ENCODE measurements around the gene RBKS.
"Not testable (repeated sequence)": the region's sequence is repeated elsewhere in the genome, so short reads cannot be mapped to it uniquely, and the experiment has no call there.

RBKS gene

DNA sequence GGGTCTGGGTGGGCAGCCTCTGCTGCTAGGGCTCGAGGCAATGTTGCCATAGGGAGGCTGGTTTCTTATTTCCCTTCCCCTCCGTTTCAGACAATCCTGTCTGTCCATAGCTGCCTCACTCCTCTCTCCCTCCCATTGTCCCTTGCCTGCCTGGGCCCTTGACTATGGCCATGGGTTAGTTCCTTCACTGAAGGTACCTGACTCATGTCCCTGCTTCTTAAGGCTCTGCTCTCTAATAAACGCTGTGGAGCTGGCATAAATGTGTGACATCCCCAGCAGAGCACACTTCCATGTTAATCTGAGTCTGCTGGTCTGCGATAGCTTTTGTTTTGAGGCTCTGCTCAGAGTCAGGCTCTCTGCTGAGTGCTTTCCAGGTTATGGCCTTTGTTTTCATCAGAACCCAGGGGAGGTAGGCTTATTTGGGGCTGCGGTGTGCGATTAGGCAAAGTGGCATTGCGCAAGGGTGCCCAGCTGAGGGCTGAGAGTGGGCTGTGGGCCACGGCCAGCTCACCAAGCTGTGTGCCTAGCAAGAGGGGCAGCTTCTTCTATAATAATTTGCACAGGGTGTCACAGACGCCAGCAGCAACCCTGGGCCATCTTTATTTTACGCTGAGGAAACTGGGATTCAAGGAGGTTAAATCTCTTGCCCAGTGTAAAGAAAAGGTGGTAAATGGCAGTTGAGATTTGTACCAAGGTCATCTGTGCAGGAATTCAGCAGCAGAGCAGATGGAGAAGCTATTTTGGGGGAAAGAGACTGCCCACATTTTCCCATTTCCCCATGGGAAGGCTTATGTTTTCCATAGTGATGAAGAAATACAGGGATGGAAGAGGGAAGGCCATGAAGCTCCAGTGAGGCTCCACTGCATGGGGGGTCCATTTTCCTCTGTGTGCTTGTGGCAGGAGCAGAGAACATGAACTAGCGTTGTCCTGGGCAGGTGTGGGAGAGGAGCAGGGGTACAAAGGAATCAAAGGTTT, 93.1 kb downstream of the RBKS start:
- no peak for DNase-seq

DNA sequence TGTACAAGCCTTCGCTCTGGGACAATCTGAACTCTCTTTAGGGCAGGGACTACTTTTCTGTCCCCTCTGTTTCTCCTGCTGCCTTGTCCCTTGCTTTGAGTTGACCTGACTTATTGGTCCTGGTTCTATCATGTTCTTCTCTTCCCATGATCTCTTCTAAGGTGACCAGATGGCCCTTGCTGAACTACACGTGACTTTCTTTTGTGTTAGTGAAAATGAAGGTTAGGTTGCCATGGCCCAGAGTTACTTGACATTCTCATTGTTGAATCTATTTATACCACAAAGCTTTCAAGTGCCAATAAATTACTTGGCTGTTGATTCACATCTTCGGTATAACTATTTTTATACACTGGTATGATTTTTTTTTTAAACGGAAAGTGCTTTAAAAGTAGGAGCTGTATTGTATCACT, 94.3 kb downstream of the RBKS start:
- DNase-seq, result no peak

DNA sequence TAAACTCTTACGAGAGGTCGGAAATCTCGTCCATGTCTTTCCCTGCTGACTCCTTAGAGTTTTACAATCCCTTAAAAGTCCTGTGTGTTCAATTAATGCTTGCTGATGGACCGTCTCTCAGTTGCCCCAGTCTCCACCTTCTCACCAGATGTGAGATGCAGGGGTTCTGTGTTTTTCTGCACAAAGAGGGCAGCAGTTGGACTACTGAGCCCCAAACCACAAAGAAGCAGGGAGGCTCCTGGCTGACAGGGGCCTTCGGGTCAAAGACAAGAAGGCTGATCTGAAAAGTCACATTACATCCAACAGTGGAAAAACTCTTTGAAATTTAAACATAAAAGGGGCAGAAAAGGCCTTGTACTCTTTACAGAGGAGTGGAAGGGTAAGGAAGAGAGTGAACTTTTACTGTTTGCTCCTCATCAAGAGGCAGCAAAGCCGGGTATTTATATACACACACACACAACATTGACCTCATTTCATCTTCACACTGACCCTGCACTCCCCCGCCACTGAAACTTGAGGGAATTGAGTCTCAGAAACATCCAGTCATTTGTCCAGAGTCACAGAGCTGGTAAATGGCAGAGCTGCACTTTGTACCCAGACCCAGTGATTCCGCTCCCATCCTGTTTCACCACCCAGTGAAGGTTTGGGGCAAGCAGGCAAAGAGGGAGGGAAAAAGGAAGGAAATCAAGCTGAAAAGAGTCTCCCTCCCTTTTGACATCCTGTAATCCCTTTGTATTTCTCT, 94.9 kb downstream of the RBKS start:
- DNase-seq, result no peak

DNA sequence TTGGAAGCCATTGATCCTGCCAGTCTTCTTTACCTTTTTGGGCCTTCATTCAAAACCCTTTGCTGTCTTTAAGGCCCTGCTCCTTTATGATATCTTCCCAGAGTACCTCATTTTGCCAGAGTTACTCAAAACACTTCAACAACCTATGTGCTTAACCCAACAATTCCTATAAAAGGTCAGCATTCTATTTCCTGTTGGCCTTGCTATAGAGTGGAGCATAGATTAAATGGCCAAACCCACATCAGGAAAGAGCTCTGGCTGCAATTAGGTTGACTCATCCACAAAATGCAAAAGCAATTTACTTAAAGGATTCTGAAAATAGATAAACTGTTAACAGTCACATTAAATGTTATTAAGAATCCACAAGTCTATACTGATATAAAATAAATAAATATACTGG, 97.4 kb downstream of the RBKS start:
- DNase-seq, result no peak

DNA sequence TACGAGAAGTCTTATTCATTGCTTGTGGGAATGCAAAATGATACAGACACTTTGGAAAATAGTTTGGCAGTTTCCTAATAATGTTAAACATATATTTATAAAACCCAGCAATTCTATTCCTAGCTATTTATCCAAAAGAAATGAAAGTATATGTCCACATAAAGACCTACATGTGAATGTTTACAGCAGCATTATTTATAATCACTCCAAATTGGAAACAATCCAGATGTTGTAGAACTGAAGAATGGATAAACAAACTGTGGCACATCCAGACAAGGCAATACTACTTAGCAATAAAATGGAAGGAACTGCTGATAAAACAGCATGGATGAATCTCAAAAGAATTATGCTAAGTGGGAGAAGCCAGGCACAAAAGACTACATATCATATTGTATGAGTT, 99.4 kb downstream of the RBKS start:
- no peak for DNase-seq

DNA sequence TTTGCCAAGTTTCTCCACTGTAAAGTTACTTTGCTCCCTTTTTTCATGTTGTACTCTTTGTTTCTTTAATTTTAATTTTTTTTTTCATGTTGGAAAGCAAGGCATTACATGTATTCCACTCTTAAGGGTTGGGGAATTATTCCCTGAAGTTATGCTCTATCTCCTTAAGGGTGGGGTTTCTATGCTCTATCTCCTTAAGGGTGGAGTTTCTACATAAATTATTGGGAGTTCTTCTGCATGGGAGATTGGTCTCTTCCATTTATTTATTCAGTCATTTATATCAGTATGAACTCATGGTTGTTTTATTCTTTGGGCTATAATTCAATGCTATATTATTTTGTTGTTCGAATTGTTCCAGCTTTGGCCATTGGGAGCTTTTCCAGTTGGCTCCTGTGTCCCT, 107.5 kb downstream of the RBKS start:
- DNase-seq, result no peak

DNA sequence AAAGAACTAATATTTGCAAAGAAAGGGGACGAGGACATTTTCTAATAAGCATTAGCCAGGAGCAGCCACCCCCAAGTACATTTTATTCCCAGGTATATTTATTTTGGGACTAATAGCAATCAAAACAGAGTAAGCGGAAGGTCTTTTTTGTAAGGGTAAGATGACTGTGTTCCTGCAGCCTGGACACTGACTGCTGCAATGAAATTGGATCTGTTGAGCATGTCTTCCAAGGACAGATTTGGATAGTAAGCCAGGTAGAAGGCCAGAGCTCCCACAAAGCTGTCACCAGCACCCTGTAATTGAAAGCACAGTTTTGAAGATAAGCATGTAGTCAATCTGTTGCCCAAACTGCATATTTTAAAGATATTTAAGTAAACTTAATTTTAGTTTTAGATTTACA, 108.7 kb downstream of the RBKS start:
- DNase-seq, result no peak

DNA sequence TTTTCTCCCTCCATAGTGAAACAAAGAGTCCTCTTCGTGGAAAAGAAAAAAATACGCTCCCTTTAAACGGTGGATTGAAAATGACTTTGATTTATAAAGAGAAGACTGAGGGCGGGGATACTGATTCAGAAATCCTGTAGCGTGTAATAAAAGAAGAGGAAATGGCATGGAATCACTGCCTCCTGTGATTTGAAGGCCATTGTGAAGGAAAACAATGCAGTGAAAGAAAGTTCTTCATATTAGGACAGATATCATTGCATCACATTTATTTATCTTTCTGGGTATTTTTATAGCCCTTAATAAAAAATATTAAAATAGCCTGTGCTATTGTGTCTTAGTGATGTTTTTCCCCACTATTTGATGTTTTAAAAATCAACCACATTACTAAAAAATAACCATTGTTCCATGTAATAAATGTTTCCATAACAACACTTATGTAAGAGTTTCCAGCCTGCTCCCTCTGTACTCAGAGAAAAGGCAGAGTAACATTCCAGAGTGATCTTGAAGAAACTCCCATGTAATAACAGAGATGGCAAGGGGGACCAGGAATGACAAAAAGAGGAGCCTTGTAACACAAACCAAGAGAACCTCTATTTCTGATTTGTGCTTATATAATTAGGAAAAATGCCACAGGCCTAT, 110.7 kb downstream of the RBKS start:
- DNase-seq, result no peak

DNA sequence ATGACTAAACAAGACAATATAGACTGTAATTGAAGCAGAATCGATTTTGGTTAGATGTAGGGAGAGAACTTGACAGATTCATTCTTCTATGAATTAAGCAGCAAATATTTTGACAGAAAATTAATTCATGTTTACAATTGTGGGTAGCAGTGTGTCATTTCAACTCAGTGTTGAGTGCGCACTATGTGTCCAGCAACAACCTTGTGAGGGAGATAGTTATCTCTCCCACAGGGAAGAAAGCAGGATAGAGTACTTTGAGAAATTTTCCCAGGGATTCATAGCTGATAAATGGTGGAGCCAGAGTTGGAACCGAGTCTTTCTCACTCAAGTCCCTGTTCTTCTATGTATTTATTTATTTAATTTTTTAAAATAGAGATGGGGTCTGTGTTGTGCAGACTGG, 113.5 kb downstream of the RBKS start:
- no peak for DNase-seq

DNA sequence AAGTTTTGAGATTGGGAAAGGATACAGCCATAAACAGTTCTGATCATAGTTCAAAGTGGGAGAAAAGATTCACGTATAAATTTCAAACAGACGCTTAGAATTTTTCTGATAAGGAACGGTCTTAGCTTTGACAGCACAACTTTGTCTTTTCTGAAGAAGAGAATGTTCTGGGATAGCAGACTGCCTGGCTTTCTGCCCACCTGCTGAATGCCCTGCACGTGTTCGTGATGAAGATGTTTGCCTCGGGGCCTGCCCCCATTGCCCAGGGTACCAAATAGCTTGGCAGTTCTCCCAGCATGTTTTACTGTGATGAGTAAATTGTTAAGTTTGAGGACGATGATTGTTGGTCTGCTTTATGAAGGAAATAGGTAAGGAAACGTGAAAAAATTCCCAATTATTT, 114.1 kb downstream of the RBKS start:
- DNase-seq, result no peak

DNA sequence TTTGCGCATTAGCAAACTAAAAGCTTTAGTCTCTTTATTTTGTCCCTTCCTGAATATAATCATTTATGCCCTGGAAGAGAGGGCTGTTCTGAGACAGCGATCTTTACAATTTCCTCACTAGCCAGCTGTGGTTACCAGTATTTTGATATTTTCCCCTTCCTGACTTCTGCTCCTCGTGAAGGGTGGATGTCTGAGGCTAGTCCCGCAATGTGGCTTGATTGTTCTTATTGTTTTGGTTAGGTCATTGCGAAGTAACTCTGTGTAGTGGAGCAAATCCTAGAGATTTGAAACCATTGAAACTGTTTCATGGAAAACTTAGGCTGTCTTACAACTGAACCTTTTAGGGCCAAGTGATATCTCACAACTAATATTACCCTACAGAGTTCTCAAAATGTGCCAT, 116.2 kb downstream of the RBKS start:
- DNase-seq, result no peak

DNA sequence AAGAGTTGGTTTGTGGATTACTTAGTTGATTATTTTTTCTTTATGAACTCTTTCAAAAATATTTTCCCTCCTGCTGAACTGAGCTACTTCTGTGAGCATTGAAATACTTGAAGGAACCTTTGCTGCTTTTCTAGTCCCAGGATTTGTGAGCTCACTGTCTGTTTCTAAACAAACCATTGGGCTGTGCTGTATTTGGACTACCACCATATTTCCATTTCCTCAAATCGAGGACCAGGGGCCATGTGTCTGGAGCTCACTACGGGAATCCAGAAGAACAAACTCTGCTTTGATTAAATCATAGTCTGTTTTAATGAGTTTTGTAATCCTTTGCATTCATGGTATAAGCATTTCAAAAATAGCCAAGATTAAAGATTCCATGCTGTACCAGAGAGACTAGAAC, 117.4 kb downstream of the RBKS start:
- DNase-seq, result no peak

DNA sequence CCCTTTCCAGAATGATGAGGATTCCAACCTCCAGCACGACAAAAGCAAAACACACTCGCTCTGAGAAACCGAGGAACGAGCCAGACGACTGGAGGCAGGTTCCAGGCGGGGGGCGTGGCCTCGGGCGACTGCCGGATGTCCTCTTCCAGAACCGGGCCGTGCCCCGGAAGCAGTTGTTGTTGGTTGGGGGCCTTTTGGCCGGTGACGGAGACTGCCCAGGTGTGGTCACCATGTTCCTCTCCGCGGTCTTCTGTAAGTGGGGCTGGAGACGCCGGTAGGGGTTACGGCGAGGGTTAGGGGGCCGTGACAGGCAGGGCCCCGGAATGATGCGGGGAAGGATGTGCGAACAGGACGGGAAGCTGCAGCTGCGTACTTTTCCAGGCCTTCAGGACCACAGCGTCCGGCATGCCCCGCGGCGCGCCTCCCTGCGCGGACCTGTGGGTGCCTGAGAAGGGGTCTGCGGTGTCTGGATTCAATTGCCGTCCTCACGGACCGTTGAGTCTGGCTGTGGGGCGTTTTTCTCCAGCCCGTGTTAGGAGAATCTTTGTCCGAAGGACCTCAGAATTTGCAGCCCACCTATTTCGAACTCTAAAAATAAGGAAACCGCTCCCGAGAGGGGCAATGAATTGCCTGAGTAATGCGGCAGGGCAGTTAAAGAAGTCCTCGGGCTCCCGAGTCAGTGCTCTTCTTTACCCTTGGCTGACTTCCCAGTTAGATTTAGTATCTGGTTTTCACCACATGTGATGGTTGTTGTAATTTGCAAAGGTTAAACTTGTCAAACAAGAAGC, 118.4 kb downstream of the RBKS start, which contains the start of gene MRPL33:
Gene MRPL33 (plus strand): TSS at position 172 of the 788 bp plus-strand sequence. CDS start 59 bp downstream, at position 231.
- peak; percentile 28 for DNase-seq

DNA sequence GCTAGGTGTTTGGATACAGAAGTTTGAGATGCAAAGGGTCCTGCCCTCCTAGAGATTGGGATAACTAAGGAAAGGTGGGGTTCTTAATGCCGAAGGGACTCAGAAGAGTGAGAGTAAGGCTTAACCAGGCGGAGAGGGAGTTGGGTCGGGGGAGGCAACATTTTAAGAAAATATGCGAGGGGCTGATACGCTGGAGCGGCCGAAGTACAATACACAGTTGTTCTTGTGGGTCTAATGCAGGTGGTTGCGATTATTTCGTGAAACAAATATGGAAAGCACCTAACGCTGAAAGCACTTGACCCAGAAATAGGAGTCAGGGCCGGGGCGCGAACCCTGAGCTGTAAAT, 119.0 kb downstream of the RBKS start:
- DNase-seq, result no peak

DNA sequence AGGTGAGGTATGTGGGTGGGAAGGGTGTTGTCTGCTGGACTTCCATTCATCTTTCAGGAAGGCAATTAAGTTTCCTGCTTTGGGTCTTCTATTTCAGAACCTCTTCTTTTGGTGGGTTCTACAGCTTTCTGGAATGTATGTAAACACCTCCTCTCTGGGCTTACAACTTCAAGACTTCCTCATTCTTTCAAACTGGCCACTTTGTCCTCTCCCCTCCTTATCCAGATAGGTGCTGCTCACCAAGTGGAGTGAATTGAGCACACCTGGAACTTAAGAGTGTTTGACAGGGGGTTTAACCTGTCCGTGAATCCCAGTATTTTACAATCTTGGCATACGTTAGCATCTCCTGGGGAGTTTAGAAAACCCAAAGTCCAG, 123.9 kb downstream of the RBKS start:
- DNase-seq, result no peak

DNA sequence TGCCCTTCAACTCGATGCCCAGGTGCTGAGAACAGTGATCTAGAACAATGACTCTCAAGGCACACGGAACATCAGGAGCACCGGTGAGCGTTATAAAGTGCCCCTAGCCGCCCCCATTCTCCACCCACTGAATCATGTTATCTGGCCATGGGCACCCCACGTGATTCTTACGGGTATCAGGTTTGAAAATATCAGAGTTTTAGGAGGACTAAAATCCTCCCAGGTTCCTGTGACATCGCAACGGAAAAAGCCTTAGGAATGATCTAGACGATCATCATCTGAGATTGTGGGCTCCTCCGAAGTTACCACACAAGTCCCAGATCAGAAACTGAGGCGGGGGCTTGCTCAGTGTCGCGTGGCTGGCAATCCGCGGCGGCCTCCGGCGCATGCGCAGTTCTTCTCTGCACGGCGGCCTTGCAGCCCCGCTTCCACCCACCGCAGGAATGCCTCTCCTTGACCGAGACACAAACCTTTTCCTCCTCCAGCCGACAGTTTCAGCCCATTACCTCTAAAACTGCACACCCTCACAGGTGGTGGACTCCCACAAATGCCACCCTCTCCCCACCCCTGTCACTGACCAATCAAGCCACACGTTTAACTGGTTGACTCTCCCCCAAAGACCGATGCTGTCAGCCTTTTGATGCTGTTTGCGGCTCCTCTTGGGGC, 124.4 kb downstream of the RBKS start:
- no peak for DNase-seq

DNA sequence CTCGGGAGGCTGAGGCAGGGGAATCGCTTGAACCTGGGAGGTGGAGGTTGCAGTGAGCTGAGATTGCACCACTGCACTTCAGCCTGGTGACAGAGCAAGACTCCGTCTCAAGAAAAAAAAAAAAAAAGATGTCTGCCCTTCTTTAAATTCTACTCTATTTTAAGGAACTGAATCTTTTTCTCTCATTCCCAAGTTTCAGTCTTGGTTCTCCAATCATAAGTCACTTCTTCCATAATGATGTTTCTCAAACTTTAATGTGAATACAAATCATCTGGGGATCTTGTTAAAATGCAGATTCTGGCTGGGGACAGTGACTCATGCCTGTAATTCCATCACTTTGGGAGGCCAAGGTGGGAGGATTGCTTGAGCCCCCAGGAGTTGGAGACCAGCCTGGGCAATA, 125.7 kb downstream of the RBKS start:
- DNase-seq, result not testable (repeated sequence)

DNA sequence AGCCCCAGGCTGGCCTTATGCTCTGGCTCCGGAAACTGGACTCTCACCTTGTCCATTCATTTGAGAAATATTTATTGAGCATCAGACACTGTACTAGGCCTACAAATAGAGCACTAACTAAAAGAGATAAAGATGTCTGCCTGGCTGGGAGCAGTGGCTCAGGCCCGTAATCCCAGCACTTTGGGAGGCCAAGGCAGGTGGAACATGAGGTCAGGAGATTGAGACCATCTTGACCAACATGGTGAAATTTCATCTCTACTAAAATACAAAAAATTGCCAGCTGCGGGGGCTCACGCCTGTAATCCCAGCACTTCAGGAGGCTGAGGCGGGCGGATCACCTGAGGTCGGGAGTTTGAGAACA, 126.3 kb downstream of the RBKS start:
- DNase-seq, result no peak

DNA sequence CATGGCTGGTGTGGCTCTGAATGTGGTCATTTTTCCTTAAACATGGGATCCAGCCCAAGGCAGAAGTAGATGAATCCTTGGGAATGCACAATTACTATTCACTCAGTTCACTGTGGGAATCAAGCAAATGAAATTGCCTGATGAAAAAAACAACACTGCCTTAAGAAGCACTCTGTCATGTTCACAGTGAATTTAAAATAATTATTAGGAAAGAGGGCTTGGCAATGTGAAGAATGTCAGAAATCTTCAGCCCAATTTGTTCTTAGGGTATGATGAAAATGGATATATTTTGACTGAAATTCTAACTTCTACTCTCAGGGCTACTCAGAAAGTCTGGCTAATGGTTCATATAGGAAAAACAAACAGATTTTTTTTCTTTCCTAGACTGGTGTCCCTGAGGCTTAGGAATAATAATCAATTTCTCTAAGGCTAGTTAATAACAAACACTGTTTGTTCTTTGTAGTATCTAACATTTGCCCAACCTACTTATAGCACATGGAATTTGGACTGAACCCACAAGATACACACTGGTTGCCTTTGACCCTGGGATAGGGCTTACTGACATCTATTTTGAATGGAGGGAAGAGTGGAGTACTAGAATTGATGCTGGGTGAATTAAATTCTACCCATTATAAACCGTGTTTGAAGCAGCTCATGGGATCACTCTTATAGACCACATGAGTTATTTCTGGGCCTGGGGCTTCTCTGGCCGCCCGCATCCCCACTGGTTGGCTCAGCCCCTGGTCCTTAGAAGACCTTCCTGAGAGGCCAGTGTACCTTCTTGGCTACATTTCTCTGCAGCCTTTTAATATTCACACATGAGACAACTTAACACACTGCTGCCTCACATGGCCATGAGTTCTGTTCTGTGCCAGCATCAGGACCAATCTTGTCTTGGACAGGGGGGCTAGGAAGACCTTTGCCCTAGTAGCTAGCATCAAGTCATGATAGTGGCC, 127.0 kb downstream of the RBKS start:
- no peak for DNase-seq

DNA sequence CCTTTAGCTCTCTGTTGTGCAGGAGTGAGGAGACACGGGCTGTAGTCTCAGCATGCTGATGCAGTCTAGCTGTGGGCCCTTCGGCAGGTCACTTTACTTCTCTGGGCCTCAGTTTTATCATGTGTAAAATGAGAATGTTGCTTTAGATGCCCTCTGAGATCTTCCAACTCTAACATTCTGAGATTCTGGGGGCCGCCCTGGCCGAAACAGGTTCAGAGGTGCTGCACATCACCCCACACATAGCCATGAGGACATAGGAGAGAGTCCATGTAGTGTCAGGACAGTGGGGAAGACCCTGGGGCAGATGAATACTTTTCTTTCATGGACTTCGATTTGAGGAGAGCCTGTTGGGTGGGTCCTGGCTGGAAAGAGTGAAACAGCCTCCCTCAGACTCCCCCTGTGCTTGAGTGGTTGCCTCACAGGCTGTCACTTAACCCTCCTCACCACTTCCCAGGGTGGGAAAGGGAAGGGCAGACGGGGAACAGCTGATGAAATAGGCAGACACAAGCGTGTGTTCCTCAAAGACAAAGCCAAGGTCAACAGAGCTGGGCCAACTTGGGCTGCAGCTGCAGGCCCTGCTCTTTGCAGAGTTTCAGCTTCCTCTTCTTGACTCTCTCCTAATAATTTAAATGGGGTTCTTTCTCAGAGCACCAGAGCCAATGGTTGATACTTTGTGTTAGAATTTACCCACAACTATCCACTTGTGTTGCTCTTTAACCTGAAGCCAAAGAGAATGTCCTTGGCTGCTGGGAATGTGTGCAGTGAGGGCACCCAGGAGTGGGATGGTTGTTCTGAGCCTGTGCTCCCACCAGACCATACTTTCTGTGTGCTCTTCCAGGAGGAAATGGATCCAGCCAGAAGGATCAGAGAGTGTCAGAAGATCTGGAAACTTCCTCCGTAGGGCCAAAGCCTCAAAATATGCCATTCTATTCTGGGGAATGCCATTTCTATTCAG, 133.4 kb downstream of the RBKS start:
- DNase-seq, result peak; percentile 83

All from SIG-M5 (cell line).